HG02571 (cell line): ENCODE data around the gene PARD6B.
"Not testable (repeated sequence)": the region's sequence is repeated elsewhere in the genome, so short reads cannot be mapped to it uniquely, and the experiment has no call there.

ENCODE experiments used
- ATAC-seq: cut with Tn5 transposase; IDR thresholded peaks from one replicate; pipeline ENCODE4 v1.9.1; 2021; ENCODE audit warnings: mild to moderate bottlenecking, moderate library complexity; ENCODE audit not compliant: unreplicated experiment

PARD6B gene

DNA sequence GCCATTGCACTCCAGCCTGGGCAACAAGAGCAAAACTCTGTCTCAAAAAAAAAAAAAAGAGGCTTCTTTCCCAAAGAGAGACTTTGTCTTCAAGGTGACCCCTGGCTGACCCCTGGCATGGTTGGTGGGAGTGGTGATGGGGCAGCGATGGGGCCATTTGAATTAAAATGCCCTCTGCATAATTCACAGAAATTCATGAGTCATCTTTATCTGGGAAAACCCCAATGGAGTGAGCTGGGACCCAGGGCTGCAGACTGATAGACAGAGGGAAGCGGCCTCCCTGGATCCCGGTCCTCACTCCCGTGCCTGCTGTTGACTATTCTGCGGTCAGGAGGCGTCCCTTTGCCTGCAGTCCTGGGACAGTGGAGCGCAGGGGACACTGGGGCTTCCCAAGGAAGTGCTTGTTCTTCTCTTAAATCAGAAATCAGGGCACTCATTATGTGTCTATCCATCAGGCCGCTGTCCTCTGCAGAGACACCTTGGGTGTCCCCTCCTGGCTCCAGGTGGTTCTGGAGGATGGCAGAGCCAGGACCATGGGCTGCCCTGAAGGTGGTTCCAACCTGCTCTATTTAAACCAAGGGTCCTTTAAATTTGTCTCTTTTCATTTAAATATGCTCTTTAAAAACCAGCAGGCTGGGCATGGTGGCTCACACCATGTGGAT lies 40.2 kb downstream of the PARD6B start:
- ATAC-seq: not testable (repeated sequence)

DNA sequence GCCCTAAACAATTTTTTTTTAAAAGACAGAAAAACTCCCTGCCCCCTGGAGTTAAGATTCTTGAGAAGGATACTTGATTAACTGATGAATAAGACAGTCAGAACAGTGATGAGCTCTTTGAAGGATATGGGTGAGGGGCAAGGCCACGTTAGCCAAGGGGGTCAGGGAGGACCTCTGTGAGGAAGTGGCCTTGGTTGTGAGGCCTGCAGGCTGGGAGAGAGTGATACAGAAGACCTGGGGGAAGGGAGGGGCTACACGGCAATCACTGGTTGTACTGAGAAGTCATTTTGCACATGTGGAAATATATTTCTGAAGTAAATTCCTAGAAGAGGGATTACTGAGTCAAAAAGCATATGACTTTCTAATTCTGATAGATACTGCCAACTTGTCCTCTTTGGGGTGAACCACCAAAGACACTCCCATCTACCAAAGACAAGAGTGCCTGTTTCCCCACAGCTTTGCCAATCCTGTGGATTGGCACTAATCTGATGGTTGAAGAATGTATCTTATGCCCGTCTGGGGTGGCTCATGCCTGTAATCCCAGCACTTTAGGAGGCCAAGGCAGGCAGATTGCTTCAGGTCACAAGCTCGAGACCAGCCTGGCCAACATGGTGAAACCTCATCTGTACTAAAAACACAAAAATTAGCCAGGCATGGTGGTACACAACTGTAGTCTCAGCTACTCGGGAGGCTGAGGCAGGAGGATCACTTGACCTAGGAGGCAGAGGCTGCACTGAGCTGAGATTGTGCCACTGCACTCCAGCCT lies 41.2 kb downstream of the PARD6B start:
- no peak for ATAC-seq

DNA sequence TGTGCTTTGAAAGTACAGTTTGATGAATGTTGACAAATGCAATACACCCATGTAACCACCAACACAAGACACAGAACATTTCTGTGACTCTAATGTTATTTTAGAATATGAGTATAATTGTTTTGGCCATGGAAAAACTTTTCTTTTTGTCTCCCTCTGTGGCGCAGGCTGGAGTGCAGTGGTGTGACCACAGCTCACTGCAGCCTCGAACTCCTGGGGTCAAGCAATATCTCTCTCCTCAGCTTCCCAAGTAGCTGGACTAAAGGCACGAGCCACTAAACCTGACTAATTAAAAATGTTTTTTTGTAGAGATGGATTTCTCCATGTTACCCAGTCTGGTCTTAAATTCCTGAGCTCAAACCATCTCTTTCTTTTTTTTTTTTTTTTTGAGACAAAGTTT lies 43.1 kb downstream of the PARD6B start:
- ATAC-seq: no peak

DNA sequence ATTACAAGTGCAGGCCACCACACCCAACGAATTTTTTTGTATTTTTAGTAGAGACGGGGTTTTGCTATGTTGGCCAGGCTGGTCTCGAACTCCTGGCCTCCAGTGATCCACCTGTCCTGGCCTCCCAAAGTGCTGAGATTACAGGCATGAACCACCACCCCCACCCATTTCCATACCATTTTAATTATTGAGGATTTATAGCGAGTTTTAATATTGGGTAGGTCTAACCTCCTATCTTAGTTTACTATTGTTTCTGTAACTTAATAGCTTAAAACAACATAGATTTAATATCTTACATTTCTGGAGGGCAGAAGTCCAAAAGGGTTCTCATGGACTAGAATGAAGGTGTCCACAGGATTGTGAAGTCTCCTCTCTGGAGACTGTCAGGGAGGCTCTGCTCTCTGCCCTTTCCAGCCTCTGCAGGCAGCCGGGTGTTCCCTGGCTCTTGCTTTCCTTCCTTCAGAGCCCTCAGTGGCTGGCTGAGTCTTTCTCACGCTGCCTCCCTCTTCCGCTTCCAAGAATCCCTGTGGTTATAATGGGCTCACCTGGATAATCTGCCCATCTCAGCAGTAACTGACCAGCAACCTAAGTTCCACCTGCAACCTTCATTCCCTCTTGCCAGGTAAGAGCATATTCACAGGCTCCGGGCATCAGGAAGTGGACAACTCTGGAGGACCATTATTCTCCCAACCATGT lies 44.9 kb downstream of the PARD6B start:
- ATAC-seq: no peak

DNA sequence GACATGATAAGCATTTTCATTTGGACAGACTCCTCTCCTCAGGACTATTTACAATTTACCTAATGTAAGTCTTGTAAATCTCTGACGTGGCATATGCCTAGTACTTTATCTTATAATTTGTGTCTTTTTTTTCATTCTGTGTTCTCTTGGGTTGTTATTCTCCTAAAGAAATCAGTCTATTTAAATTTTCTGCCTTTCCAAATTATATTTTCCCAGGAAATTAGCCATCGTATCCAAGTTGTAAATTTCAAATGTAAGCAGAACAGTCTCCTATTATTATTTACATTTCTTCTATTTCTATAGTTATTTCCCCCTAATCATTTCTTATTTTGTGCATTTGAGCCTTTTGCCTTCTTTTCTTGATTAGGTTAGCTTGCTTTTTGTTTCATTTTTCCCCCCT lies 46.0 kb downstream of the PARD6B start:
- ATAC-seq: no peak

DNA sequence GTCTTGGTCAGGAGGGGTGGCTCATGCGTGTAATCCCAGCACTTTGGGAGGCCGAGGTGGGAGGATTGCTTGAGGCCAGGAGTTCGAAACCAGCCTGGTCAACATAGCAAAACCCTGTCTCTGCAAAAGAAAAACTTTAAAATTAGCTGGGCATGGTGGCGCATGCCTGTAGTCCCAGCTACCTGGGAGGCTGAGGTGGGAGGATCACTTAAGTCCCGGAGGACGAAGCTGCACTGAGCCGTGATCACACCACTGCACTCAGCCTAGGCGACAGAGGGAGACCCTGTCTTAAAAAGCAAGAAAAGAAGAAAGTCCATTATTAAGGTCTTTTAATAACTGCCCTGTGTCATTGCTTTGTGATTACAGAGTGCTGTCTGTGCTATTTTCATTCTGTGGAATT lies 47.6 kb downstream of the PARD6B start:
- not testable (repeated sequence) for ATAC-seq

DNA sequence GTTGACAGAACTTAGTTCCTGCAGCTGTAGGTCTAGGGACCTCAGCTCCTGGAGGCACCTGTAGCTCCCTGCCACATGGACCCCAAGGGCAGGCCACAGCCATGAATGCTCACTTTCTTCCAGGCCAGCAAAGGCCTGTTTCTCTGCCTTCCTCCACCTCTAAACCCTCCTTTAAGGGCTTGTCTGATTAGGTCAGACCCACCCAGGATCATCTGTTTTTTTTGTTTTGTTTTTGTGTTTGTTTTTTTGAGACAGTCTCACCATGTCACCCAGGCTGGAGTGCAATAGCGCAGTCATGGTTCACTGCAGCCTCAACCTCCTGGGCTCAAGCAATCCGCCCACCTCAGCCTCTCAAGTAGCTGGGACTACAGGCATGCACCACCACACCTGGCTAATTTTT lies 52.0 kb downstream of the PARD6B start:
- no peak for ATAC-seq

DNA sequence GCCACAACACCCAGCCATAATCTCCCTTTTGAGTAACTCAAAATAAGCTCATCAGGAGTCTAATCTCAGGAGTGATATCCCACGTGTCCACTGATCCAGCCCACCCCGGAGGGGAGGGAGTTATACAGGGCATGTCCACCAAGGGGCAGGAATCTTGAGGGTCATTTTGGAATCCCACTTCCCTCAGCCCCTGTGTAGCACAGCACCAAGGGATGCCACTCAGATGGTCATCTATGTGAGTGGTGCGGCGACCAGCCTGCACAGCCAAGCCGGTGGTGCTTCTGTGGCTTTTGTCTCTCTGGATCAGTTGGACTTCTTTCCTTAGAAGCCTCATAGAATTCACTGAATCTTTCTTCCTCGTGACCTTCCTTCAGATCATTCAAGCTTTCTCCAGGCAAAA lies 52.5 kb downstream of the PARD6B start:
- no peak for ATAC-seq

DNA sequence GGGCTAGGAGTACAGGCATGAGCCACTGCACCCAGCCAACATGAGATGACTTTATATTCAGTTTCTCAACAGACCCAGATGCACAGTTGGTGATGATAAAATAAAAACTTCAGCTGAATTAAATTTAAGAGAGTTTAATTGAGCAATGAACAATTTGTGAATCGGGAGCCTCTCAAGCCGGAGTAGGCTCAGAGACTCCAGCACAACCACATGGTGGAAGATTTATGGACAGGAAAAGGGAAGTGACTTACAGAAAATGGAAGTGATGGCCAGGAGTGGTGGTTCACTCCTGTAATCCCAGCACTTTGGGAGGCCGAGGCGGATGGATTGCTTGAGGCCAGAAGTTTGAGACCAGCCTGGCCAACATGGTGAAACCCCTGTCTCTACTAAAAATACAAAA lies 53.1 kb downstream of the PARD6B start:
- no peak for ATAC-seq

DNA sequence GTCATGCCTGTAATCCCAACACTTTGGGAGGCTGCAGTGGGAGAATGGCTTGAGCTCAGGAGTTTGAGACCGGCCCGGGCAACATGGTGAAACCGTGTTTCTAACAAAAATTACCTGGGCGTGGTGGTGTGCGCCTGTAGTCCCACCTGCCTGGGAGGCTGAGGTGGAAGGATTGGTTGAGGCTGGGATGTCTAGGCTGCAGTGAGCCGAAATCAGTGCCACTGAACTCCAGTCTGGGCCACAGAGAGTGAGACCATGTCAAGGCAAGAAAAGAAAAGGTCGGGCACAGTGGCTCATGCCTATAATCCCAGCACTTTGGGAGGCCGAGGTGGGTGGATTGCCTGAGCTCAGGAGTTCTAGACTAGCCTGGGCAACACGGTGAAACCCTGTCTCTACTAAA lies 55.3 kb downstream of the PARD6B start:
- no peak for ATAC-seq

DNA sequence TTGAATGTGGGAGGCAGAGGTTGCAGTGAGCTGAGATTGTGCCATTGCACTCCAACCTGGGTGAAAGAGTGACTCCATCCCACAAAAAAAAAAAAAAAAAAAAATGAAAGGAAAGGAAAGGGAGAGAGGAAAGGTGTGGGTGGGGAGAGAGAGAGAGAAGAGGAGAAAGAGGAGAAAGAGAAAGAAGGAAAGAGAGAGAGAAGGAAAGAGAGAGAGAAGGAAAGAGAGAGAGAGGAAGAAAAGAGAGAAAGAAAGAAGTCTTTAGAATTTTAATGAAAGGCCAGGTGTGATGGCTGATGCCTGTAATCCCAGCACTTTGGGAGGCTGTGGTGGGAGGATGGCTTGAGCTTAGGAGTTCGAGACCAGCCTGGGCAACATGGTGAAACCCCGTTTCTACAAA lies 55.8 kb downstream of the PARD6B start:
- no peak for ATAC-seq

DNA sequence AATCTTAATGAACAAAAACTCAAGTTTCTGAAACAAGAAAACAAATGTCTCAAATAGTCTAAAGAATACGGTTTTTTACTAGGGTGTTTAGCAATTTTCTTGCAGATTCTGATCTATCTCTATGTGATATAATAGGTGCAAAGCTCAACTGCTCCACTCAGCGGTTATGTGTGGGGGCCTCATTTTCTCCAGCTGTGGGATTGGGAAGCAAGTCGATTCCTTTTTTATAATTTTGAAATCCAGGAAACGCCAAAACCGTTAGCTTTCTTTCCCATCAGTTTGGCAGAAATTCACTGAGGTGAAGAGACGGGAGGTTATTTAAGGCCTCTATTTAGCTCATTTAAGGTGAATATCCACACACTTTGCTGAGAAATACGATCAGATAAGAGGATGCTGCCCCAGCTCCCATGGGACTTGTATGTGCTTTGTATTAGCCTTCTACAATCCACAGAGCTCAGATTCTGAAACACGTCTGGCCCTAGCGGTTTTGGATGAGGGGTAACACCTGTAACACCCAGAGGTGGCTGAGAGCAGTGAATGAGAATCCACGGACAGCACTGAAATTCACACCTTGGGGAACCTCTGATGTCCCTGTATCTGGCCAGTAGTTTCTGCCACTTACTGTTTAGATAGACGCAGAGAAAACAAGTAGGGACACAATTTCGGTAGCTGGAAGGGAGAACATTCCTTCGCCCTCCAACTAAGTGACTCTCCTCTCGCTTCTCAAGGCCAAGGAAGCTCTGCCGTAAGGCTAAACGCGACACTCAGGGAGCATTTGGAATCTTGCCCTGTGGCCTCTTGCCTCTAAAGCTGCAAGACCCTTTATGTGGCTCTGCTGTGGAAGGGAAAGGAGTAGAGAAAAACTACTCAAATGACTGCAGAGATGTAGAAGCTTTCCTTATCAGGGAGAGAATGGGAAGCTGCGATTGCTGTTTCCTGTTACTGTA lies 56.9 kb downstream of the PARD6B start:
- no peak for ATAC-seq

DNA sequence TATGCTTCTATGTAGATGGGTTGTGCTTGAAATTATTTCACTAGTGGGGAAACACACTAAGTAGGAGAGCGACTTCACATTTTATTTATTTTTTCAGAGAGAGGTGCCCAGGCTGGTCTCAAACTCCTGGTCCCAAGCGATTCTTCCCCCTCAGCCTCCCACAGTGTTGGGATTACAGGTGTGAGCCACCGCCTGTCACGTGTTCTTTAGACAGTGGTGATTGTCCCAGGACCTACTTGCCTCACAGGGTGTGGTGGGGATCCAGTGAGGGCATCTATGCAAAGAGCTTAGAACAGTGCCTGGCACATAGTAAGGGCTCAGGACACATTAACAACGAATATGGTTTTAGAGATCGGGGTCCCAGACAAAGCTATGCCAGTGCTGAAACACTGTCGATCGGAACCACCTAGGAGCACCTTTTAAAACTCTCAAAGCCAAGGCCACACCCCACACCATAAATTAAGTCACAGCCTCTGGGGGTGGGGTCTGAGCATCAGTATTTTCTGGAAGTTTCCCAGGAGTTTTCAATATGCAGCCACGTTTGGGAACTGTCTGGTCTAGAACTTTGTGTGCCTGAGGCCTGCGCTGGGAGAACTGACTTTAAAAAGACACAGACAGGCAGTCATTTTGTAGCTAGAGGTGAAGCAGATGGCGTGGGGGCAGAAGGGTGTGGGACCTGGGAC lies 58.7 kb downstream of the PARD6B start:
- no peak for ATAC-seq

DNA sequence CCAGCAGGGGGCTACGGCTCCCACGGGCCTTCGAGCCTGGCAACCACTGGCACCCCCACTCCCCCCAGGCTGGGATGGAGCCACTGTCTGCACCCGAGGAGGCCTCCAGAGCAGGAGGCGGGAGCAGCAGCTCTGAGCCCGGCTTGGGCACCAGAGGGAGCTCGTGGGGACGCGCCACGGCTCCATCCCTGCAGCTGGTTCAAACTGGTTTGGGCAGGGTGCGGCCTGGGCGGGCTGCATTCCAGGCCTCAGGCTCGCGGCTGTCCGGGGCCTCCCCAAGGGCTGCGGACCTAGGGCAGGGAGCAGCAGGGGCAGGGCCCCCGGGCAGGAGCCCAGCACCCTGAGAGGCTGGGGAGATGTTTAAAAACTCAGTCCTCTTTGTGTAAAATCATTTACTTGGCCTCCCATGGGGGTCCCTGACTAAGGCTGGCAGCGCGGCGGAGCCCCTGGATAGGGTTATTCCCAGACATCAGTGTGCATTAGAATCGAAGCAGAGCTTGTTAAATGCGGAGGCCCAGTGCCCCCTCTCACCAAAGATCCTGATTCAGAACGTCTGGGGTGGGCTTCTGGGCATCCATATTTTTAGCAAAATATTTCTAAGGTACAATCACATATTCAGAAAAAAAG lies 59.4 kb downstream of the PARD6B start:
- peak; percentile 53 for ATAC-seq

DNA sequence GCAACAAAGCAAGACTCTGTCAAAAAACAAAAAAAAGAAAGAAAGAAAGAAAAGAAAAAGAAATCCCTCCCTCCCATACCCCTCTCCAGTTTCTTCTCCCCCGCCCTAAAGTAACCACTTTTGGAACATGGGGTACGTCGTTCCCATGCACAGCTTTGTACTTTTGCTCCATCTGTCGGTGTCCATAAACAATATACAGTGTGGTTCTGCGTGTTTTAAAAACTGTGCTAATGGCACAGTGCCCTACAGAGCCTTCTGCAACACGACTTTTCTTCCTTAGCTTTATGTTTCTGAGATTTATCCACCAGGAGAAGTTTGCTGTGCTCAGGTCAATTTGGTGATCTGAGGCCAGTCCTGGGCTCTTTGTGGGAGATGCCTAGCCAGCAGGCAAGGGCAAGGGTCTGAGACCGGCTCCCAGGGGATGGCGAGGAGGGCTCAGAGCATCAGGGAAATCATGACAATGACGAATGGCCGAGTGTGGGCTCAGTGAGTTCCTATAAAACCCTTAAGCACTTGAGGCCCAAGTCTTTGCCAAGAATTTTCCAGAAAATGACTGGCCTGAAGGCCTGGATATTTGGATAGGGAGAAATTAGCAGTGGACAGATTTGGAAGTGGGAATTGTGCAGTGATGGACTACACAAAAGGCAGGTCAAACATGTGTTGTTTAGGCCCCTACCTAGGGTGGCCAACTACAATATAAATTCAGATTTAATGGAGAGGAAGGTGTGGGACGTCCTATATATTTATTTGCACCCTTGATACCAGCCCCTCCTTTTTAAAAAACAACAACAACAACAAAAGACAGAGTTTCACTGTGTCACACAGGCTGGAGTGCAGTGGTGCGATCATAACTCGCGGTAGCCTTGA lies 61.6 kb downstream of the PARD6B start:
- ATAC-seq: no peak

DNA sequence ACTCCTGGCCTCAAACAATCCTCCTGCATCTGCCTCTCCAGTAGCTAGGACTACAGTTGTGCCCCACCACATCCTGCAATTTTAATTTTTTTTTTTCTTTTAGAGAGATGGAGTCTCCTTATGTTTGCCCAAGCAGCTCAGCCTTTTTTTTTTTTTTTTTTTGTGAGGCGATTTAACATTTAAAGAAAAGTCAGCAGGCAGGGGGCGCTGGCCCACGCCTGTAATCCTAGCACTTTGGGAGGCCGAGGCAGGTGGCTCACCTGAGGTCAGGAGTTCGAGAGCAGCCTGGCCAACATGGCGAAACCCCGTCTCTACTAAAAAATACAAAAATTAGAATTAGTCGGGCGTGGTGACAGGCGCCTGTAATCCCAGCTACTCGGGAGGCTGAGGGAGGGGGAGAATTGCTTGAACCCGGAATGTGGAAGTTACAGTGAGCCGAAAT lies 62.2 kb downstream of the PARD6B start:
- ATAC-seq: not testable (repeated sequence)

DNA sequence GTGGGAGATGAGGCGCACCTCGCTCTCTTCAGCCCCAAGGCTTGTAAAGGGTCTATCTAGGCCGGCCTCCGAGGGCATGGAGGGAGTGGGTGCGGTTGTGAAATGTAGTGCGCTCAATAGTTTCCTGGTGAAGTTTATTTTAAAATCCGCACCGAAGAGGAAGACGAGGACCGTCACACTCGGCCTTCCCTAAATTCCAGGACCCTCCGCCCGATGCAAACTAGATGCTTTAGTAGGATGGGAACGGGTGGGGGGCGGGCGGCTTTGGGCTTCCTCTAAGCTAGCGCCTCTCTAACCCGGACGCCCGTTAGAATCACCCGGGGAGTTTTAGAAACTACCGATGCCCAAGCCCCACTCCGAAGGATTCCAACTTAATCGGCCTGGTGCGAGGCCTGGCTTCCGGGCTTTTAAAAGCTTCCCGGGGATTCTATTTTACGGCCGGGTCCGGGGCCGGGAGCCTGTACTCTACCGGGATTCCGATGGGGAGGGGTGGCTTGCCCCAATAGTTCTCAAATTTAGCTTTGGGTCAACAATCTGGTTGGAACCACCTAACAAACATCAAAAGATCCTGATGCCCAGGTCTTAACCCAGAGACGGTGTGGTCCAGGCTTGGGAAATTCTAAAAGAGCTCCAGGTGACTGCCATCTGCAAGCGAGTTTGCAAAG lies 62.9 kb downstream of the PARD6B start:
- no peak for ATAC-seq
